Left kidney (tissue), 2 donors: ENCODE results near the gene BIRC2. TPM values are rescaled to one million over a fixed set of nuclear protein-coding genes. Genes with fewer than 3 reads are reported as not detected.
"Not testable (repeated sequence)": the region's sequence is repeated elsewhere in the genome, so short reads cannot be mapped to it uniquely, and the experiment has no call there.

Source experiments
- DNase-seq: peaks from one replicate; pipeline ENCODE4 v3.0.0-alpha.2; 2013
- polyA plus RNA-seq: library from polyadenylated mRNA; unstranded; fragments of 120-200 nt; gene quantifications from one replicate; pipeline ENCODE4 v1.2.1, GENCODE V29; 2013; ENCODE audit not compliant: insufficient read length

BIRC2 gene
- polyA plus RNA-seq, 1 donor, result 82.0 TPM

GRCh38 chr11:102374633-102375424 lies 27.8 kb downstream of the BIRC2 start:
- not testable (repeated sequence) for DNase-seq

- DNase-seq, result no peak
These were observed 28.8 kb downstream of the BIRC2 start for GRCh38 chr11:102375720-102376399.

- no peak for DNase-seq
These were observed 30.9 kb downstream of the BIRC2 start for GRCh38 chr11:102377891-102378290.

GRCh38 chr11:102378818-102379217 lies 31.8 kb downstream of the BIRC2 start:
- no peak for DNase-seq

- no peak for DNase-seq
These were observed 35.4 kb downstream of the BIRC2 start for GRCh38 chr11:102382384-102382783.

- DNase-seq, result no peak
These were observed 36.8 kb downstream of the BIRC2 start for GRCh38 chr11:102383839-102384238.

GRCh38 chr11:102384419-102385079 lies 37.5 kb downstream of the BIRC2 start:
- DNase-seq, result no peak

GRCh38 chr11:102385085-102386007 lies 38.3 kb downstream of the BIRC2 start:
- DNase-seq, result peak; percentile 32

- no peak for DNase-seq
These were observed 39.2 kb downstream of the BIRC2 start for GRCh38 chr11:102386136-102386734.

- DNase-seq, result no peak
These were observed 40.2 kb downstream of the BIRC2 start for GRCh38 chr11:102387043-102387781.

GRCh38 chr11:102389253-102389652 lies 42.2 kb downstream of the BIRC2 start:
- no peak for DNase-seq

- peak; percentile 40 for DNase-seq
These were observed 43.9 kb downstream of the BIRC2 start for GRCh38 chr11:102390667-102391465.

GRCh38 chr11:102391549-102392237 lies 44.7 kb downstream of the BIRC2 start:
- DNase-seq, result no peak

- no peak for DNase-seq
These were observed 46.3 kb downstream of the BIRC2 start for GRCh38 chr11:102393272-102393730.

- no peak for DNase-seq
These were observed 48.8 kb downstream of the BIRC2 start for GRCh38 chr11:102395720-102396393.

- DNase-seq, result no peak
These were observed 49.9 kb downstream of the BIRC2 start for GRCh38 chr11:102396708-102397563.

- DNase-seq, result no peak
These were observed 51.3 kb downstream of the BIRC2 start for GRCh38 chr11:102398297-102398696.
